Measurements from ENCODE around the gene EYA4.

DNA sequence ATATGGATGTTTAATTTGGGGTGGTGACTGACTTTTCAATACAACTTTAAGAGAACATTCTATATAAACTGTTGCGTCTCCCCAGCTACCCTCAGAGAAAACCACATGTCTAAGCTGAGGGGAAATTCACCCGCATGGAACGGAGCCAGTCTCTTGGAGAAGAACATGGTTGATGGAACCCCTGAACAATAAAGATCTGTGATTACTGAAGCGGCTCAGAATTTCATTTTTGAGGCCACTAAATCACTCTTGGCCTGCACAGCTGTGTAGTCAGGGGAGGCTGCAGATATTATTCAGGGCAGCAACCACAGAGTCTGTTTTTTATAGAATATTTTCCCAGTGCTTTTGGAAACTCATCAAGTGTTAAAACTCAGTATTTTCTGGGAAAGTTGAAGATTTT, 73.8 kb downstream of the EYA4 start:
- TF ChIP-seq, protein P1, sequence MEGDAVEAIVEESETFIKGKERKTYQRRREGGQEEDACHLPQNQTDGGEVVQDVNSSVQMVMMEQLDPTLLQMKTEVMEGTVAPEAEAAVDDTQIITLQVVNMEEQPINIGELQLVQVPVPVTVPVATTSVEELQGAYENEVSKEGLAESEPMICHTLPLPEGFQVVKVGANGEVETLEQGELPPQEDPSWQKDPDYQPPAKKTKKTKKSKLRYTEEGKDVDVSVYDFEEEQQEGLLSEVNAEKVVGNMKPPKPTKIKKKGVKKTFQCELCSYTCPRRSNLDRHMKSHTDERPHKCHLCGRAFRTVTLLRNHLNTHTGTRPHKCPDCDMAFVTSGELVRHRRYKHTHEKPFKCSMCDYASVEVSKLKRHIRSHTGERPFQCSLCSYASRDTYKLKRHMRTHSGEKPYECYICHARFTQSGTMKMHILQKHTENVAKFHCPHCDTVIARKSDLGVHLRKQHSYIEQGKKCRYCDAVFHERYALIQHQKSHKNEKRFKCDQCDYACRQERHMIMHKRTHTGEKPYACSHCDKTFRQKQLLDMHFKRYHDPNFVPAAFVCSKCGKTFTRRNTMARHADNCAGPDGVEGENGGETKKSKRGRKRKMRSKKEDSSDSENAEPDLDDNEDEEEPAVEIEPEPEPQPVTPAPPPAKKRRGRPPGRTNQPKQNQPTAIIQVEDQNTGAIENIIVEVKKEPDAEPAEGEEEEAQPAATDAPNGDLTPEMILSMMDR (IDR thresholded peaks at IDR 0.05), result no peak
- TF ChIP-seq ZFX (IDR thresholded peaks at IDR 0.05; ENCODE audit: borderline replicate concordance), result no peak

Data from 22Rv1 (cell line).